ENCODE results near the gene DNAJC6.
"Not testable (repeated sequence)": the region's sequence is repeated elsewhere in the genome, so short reads cannot be mapped to it uniquely, and the experiment has no call there.

DNAJC6 gene

DNA sequence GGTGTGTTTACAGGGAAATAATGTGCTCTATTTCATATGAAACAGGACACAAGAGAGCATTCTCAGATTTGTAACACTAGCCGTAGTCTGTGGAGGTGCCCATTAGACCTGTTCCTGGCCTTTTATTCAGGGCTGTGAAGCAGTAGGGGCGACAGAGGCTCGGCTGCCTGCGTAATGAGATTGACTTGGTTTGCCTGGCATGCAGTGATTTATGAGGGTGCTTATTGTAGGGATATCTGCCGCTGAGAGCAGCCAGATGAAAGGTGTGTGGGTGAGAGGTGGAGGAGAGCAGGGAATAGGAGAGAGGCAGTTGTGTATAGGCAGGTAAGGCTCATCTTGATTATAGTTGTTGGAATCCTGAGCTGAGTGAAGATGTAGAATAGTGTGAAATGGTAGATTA is 51.3 kb downstream of the DNAJC6 start:
- DNase-seq: no peak

DNA sequence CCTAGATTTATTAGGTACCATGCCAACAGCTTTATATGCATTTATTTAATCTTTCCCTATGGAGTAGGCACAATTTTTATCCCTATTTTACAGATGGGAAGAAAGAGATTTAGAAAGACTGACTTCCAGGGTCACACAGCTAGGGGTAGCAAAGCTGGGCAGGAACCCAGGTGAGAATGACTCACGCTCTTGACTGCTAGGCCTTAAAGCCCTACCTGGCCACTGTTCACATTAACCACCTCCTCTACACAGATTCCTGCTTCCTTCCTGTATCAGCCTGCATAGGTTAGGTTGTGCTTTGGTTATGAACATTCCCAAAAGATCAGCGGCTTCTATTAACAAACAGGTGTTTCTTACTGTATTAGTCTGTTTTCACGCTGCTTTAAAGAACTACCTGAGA is 53.2 kb downstream of the DNAJC6 start:
- no peak for DNase-seq

DNA sequence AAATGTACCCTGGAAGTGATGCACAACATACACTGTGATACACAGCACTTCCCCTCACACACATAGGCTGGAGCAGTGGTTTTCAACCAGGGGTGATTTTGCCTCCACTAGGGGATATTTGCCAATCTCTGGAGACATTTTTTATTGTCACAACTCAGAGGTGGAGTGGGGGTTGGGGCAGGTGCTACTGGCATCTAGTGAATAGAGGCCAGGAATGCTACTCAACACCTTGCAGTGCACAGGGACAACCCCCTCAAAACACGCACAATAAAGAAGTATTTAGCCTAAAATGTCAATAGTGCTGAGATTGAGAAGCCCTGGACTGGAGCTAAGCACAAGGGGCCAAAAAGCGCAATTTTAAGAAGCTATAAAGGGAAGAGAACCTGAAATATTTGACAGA is 54.1 kb downstream of the DNAJC6 start:
- no peak for DNase-seq

DNA sequence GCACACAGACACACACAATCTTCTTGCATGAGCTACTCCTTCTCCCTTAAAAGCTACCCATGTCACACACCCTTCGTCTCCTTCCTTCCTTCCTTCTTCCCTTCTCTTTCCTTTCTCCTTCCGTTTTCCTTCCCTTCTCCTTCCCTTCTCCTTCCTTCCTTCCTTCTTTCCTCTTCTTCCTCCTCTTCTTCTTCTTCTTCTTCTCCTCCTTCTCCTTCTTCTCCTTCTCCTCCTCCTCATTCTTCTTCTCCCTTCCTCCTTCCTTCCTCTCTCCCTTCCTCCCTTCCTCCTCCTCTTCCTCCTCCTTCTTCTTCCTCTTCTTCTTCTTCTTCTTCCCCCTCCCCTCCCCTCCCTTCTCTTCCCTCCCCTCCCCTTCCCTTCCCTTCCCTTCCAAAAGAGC is 59.1 kb downstream of the DNAJC6 start:
- DNase-seq: no peak

DNA sequence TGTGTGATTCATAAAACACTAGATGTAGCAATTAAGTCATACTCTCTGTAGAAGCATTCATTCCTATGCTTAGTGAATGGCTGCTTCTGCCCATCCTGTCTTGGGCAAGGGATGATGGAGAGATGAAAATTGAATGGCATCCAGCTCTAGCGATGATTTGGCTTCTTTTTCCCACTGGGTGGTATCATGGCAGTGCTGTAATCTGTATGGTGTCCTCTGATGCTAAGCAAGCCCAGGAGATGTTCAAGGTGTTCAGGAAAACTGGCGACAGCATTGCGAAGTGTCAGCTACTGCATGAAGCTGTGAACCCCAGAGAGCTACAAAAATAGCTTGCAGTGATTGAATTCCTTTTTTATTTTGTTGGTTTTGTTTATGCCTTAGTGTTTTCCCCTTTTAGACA is 62.2 kb downstream of the DNAJC6 start:
- no peak for DNase-seq

DNA sequence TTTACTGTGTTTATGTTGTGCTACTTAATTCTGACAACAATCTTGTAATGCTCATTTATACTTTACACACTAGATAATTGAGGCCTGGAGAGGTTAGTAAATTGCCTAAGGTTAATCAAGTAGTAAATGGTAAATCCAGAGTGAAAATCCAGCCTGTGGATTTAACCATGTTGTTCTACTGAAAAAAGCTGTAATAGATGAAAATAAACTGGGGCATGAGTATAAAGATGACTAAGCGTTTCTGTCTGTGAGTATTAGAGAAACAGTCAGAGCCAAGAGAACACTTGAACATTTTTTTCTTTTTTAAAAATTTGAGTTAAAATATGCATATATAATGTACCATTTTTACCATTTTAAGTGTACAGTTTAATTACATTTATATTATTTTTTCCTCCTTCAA is 63.2 kb downstream of the DNAJC6 start:
- DNase-seq: no peak

DNA sequence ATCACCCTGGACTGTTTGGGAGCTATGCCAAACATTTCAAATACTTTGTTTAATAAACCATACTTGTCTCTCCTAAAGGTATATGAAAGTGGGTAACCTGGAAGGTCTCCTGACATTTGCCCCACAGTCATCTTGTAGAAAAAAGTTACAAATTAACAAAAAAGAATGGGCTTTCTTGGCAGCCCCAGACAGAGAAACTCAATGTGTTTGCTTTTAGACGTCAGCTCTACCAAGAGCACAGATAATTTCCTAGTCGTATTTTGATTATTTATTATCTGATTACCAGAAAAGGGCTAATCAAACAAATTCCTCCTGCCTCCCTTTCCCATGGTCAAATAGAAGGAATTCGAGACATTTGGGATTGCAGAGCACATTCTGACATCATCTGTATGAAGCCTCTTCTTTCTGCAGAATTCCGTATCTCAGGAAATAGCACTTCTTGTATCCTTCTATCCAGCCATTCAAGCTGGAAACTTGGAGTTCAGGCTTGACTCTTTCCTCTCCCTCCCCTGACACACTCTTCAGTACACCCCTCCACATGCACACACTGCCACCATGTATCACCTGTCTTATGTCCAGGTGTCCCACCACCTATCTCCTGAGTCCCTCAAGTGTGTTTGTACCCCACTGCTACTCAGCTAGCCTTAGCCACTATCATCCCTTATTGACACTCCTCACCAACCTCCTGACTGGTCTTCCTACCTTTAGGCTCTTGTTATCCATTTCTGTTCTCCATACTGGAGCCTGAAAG is 68.3 kb downstream of the DNAJC6 start:
- no peak for DNase-seq

DNA sequence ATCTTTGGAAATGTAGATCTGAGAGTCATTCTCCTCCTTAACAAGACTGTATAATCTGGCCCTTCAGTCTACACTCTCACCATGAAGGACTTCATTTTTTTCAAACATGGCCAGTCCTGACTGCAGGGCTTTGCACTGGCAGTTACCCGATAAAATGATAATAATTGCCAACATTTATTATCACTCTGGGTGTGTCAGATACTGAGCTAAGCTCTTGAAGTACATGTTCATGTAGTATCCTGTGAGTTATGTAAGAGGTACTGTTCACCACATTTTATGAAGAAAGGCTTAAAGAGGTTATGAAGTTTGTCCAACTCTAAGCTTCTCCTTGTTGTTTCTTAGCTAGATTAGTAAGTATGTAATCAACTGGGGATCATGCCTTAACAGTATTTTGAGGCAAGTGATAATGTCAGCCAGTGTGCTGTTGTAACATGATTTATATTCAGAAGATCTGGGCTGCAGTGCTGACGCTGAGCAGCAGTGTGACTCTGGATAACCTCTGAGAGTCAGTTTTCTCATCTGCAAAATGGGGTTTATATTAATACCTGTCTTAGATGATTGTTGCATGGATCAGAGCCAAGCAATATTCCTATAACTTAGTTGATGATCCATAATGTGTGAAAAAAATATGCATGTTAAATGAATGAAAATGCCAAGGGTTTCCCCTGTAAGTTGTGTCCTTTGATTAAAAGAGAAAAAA is 69.1 kb downstream of the DNAJC6 start:
- no peak for DNase-seq

DNA sequence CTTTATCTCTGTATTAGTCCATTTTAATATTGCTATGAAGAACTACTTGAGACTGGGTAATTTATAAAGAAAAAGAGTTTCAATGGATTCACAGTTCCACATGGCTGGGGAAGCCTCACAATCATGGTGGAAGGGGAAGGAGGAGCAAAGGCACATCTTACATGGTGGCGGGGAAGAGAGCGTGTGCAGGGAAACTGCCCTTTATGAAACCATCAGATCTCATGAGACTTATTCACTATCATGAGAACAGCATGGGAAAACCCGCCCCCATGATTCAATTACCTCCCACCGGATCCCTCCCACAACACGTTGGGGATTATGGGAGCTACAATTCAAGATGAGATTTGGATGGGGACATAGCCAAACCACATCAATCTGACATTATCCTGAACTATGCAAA is 75.1 kb downstream of the DNAJC6 start:
- DNase-seq: not testable (repeated sequence)

DNA sequence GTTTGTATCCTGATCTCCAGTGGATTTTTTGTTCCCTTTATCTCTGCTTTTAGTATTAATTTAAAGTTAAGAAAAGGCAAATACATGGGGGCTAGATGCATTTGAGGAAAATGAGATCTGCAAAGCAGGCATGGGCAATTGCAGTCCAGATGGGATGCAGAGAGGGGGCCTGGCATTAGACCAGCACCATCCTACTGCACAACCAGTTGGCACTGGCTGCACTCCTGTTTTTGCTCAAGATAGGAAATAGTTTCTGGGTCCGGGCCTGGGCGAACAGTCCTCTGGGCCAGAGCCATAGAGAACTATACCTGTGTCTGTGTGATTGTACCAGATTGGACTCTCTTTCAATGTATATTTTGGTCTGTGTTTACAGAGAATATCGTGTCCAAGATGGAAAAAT is 77.1 kb downstream of the DNAJC6 start:
- no peak for DNase-seq

DNA sequence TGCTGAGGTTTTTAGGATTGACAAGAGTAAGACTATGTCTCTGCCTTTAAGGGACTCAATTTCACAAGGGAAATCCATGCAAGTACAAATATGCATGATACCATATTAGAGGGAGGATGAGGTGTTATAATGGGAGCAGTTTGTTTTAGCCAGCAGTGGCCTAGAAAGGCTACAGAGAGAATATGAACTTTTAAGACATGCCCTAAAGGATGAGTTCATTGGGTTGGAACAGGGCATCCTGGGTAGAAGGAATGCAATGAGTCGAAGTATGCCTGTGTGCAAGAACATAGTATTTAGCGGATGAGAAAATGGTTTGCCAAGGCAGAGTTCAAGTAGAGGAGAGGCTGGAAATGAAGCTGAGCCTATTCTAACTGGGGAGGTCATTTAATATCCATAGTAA is 78.5 kb downstream of the DNAJC6 start:
- DNase-seq: no peak

DNA sequence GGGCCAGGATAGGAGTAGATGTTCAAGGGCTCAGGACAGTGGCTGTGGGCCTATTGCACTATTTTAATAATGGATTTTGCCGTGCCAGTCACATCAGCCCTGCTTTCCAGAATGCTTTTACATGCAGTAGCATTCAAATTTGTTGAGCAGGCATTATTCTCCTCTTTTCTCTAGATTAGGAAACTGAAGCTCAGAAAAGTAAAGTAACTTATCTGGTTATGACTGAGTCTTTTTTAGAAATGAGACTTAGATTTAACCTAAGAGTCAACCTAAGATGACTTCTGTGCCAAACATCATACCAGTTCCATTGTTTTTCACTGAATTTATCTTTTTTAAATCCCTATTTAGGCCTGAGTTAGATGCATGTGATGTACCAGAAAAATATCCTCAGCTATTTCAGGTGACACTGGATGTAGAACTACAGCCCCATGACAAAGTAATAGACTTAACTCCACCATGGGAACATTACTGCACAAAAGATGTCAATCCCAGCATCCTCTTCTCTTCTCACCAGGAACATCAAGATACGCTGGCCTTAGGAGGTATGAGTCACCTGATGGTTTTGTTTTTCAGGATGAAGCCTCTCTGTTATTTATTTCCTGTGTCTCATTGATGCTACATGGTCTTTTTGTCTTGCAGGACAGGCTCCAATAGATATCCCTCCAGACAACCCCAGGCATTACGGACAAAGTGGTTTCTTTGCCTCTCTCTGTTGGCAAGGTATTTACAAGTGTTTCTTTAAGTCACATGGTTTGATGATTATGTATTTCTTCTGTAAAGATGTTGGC is 79.8 kb downstream of the DNAJC6 start:
- DNase-seq: no peak

DNA sequence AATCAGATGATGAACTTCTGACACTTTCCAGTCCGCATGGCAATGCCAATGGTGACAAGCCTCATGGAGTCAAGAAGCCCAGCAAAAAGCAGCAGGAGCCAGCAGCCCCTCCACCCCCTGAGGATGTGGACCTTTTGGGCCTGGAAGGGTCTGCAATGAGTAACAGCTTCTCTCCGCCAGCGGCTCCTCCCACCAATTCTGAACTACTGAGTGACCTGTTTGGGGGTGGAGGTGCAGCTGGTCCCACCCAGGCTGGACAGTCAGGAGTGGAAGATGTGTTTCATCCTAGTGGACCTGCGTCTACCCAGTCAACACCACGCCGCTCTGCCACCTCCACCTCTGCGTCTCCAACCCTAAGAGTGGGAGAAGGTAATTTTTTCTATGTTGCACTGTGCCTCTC is 83.2 kb downstream of the DNAJC6 start:
- DNase-seq: no peak

DNA sequence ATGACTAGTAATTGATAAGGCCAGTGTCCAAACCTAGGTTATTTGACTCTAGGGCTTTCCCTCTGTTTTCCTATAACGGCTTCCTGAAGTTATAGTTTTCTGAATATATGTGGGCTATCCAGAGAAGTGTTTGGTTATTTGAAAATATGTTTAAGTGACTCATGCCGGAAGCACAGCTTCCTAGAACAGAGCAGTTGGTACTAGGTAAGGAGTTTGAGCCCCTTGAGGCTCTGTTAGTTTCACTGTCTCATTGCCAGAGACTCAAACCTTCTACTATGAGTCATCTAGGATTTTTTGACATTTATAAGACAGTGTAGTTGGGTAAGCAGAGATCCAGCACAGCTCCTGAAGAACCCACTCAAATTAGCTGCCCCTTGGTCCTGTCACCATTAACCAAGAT is 84.0 kb downstream of the DNAJC6 start:
- no peak for DNase-seq

DNA sequence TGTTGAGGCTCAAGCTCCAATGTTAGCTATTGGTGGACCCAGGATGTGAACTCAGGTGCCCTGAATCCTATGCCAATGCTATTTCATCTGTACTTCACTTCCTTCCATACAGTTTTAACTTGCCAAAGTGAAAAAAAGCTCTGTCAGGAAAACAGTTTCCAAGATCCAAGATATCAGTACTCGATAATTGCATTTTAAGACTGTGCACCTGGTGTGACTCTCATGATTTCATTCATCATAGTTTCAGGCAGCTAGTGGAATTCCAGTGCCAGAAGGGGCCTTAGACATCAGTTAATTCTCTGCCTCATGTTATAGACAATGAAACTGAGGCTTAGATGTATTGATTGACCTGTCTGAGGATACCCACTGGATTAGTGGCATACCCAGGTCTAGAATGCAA is 84.6 kb downstream of the DNAJC6 start:
- DNase-seq: no peak

DNA sequence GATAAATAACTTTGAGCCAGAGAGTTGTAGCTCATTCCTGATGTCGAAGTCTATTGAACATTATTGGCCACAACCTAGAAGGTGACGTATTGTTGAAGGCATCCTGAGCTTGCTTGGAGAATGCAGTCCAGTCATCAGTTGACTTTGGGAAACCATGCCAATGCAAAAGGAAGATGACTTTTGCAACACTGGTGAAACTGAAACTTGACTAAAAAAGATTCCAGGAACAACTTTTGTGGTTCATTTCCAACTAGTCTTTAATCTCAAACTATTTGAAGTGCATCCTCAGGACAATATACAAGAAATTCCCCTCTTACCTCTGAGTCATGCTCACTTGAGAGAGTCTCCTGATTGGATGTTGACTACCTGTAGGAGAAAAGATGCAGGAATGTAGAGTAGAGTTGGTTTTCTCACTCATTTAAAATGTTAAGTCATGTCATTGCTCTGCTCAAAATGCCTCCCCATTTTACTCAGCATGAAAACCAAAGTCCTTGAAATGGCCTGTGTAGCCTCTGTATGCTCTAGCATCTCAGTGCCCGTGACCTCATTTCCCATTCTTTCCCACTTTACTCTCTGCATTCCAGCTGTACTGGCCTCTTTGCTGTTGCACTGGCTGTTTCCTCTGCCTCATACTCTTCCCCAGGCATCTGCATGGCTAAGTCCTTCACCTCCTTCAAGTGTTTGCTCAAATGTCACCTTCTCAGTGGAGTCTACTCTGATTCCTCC is 86.7 kb downstream of the DNAJC6 start:
- DNase-seq: peak; percentile 51

DNA sequence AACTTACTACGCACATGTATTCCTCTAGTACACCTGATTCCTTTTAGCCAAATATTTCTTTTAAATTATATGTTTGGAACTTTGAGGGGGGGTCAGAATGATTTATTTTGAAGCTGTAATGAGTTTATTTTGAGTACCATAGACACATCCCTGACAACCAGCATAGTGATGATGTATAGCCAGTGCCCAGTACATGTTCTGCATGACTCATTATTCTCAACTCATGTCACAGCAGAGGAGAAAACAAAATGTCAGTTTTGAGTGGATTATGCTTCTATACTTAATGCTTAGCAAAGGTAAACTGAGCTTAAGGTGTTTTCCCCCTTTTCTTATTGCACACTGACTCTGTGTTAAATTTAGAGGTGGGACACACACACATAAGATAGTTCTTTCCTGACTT is 88.7 kb downstream of the DNAJC6 start:
- DNase-seq: no peak

DNA sequence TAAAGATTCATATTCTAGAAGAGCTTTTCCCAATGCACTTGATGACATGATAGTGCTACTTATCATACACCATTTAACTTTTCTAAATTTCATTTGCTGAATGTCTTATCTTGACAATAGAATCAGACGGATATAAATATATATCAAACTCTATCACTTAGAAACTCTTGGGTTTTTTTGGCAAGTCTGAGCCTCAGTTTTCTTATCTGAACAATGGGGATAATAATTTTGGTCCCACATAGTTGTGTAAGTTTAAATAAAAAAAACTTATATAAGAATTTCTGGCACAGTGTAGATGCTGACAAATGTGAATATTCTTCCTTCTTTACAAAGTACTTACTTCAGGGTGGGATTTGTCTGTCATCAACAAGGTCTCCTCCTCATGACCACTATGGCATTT is 89.7 kb downstream of the DNAJC6 start:
- no peak for DNase-seq

DNA sequence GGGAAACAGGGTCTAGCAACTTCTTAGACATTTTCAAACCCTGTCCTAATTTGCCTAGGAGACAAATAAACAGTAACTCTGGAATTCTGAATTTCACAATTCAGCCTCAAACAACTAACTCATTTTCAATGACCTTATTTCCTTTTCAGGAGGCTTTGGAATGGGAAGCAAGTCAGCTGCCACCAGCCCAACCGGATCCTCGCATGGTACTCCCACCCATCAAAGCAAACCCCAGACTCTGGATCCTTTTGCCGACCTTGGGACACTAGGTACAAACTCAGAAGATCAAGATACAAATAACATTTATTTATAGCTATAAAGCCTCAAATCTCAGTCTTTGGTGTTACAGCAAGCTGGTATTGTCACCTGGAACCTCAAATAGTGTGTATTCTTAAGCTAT is 92.3 kb downstream of the DNAJC6 start:
- no peak for DNase-seq

DNA sequence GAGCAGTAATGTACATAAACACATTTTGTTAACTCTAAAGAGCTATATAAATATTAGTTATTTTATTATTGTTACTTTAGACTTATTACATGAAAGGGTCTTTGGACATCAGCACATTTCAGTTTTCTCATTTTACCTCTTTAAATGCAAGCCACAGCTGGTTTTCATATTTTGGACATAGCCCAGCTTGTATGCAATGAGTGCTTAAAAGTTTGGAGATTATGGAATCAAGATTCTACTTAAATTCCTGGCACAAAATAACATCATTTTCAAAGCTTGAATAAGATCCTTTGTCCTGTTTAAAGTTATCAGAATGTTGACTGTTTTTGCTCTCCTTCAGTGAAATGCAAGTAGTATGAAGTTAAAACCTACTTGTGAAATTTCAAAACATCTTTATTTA is 95.6 kb downstream of the DNAJC6 start:
- DNase-seq: no peak

DNA sequence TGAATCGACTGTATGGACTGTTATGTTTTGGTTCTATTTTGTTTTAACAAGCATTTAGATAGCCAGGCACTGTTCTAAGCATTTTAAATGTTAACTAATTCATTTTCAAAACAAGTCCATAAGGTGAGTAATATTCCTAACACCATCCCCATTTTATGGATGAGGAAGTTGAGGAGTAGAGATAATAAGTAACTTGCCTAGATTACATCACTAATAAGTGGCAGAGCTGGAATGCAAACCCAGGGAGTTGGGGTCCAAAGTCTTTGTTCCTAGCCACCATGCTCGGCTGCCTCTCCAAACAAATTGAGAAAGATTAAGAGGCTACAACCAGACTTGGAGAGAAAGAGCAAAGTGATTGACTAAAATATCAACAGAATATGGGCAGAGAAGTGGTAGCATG is 98.5 kb downstream of the DNAJC6 start:
- no peak for DNase-seq

DNA sequence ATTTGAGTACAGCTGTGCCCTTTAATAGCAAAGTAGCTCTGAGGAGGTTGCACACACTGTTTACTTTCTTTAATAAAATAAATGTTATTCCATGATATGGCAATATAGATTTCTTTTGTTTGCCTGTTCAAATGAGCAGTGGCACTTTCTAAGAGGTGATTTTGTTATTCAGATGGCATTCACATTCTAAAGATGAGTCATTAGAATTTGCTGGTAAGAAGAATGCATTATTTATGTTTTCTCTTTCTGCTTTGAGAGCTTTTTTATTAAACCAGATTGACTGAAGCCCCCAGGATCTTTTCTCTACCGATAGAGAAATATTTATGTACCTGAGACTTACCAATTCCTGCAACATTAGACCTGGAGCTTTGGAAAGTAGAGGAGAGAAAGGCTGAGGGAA is 100.0 kb downstream of the DNAJC6 start:
- no peak for DNase-seq

DNA sequence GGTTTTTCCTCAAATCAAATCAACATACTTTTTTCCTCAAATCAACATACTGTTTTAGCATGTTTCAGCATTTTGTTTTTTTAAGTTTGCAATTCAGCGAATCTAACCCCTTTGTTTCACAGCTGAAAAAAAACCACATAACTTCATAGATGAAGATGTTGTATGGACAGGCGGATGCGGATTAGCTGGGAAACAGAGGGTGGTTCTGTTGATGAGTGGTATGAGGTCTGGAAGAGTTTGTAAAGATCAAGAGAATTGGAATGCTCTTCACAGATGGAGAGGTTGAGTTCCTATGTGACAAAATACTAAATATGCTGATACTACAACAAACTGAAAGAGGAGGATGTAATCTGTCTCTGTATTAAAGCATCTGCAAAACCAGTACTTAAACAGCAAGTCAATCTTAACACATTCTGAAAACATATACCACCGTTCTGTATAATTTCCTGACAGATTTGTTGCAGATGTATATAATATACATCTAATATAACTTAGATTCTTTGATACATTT is 100.5 kb downstream of the DNAJC6 start:
- DNase-seq: no peak

Measured in inflammatory macrophage treated with lipopolysaccharide for 4 hours (primary cell).